Cardiac muscle cell (in vitro differentiated cells and primary cell): ENCODE measurements around the gene RCOR1. TPM values are rescaled to one million over a fixed set of nuclear protein-coding genes. Genes with fewer than 3 reads are reported as not detected.
"Not testable (repeated sequence)": the region's sequence is repeated elsewhere in the genome, so short reads cannot be mapped to it uniquely, and the experiment has no call there.

Experiments used
- DNase-seq, 2 donors: peaks; one replicate each; pipeline versions ENCODE4 v3.0.0 to v3.0.0-alpha.2; 2010 to 2017; ENCODE audit warnings: low read depth in 1 of 2, low spot score in 1 of 2
- H3K27ac ChIP-seq: fragments of 200-600 bp; sonication (generic); 2 replicates; pipeline ENCODE4 v1.5.1; 2016
- H3K27me3 ChIP-seq: fragments of 200-600 bp; sonication (generic); 2 replicates; pipeline ENCODE4 v1.6.0; 2016; ENCODE audit warnings: control low read depth
- H3K36me3 ChIP-seq: fragments of 200-600 bp; sonication (generic); 2 replicates; pipeline ENCODE4 v1.5.1; 2016; ENCODE audit warnings: control low read depth
- H3K4me1 ChIP-seq: fragments of 200-600 bp; sonication (generic); 2 replicates; pipeline ENCODE4 v1.8.1; 2017; ENCODE audit warnings: low read depth, mild to moderate bottlenecking, mixed run types
- H3K4me3 ChIP-seq: fragments of 200-600 bp; sonication (generic); 2 replicates; pipeline ENCODE4 v1.5.1; 2016; ENCODE audit warnings: mild to moderate bottlenecking
- H3K9me3 ChIP-seq: fragments of 200-600 bp; sonication (generic); 2 replicates; pipeline ENCODE4 v1.5.1; 2017; ENCODE audit warnings: low read depth, mild to moderate bottlenecking, control low read depth
- polyA plus RNA-seq: library from polyadenylated mRNA; unstranded; fragments of >200 nt; fragmentation: Nextera tagmentation; extraction: Ambion mirVana; gene quantifications from 2 replicates; pipeline ENCODE4 v1.2.1, GENCODE V29; 2016
- total RNA-seq: library from RNA; depleted of rRNA; stranded (reverse); fragments of >200 nt; gene quantifications from 2 replicates; pipeline ENCODE4 v1.2.3, GENCODE V29; 2016
- TF ChIP-seq, protein P1 (sequence below): IDR thresholded peaks from 2 replicates; pipeline ENCODE4 v1.5.1; 2012; ENCODE audit warnings: low read depth, mild to moderate bottlenecking, low read length

Gene RCOR1
- total and polyA plus RNA-seq, 2 experiments from 2014 or later = 5.3 to 17.0 TPM

DNA sequence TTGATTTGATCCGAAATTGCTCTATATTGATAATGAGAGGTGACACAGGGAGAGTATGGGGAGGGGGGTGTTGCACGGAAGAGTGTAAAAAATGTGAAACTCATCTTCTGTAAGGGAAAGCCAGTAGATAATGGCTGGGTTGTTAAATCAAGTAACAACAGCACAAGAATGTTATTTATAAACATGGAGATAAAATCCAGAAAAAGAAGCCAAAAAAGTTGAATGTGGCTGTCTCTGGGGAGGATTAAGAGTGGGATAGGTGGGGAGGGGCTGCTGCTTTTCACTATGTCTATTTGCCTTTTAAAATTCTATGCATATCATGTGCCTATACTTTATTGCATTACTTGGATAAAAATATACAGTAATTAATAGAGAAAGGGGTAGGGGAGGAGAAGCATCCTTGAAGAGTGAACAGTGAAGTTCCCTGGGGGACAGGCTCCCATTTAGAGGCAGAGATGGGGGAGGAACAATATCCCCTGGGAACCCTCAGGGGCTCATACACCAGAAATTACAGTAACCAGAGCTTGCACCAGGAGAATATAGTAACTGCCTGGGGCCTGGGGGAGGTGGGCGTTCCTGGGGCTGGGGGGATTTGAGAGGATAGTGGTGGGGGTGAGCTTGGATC, 43.7 kb upstream of the RCOR1 start:
- no peaks in the 10 kb centered on the region for H3K9me3 ChIP-seq
- H3K4me1 ChIP-seq = no peaks in the 10 kb centered on the region
- peaks cover 25% of the 10 kb centered on the region for H3K27me3 ChIP-seq
- H3K4me3 ChIP-seq = no peak overlapping the region
- DNase-seq = no peak
- no peaks in the 10 kb centered on the region for H3K36me3 ChIP-seq
- TF ChIP-seq, protein P1, sequence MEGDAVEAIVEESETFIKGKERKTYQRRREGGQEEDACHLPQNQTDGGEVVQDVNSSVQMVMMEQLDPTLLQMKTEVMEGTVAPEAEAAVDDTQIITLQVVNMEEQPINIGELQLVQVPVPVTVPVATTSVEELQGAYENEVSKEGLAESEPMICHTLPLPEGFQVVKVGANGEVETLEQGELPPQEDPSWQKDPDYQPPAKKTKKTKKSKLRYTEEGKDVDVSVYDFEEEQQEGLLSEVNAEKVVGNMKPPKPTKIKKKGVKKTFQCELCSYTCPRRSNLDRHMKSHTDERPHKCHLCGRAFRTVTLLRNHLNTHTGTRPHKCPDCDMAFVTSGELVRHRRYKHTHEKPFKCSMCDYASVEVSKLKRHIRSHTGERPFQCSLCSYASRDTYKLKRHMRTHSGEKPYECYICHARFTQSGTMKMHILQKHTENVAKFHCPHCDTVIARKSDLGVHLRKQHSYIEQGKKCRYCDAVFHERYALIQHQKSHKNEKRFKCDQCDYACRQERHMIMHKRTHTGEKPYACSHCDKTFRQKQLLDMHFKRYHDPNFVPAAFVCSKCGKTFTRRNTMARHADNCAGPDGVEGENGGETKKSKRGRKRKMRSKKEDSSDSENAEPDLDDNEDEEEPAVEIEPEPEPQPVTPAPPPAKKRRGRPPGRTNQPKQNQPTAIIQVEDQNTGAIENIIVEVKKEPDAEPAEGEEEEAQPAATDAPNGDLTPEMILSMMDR = no peak
- no peak overlapping the region for H3K27ac ChIP-seq

DNA sequence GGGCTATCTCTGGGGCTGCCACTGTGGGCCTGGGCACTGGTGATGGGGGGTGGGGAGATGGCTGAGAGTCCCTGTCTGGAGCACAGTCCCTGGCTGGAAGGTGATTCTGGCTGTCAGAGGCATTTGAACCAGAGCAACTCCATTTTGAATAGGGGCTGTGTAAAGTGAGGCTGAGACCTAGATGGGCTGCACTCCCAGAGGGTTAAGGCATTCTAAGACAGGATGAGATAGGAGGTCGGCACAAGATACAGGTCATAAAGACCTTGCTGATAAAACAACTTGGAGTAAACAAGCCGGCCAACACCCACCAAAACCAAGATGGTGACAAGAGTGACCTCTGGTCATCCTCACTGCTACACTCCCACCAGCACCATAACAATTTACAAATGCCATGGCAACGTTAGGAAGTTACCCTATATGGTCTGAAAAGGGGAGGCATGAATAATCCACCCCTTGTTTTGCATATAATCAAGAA, 41.5 kb upstream of the RCOR1 start:
- not testable (repeated sequence) for H3K27me3 ChIP-seq, H3K9me3 ChIP-seq, DNase-seq, H3K4me3 ChIP-seq, H3K27ac ChIP-seq, H3K4me1 ChIP-seq, H3K36me3 ChIP-seq

DNA sequence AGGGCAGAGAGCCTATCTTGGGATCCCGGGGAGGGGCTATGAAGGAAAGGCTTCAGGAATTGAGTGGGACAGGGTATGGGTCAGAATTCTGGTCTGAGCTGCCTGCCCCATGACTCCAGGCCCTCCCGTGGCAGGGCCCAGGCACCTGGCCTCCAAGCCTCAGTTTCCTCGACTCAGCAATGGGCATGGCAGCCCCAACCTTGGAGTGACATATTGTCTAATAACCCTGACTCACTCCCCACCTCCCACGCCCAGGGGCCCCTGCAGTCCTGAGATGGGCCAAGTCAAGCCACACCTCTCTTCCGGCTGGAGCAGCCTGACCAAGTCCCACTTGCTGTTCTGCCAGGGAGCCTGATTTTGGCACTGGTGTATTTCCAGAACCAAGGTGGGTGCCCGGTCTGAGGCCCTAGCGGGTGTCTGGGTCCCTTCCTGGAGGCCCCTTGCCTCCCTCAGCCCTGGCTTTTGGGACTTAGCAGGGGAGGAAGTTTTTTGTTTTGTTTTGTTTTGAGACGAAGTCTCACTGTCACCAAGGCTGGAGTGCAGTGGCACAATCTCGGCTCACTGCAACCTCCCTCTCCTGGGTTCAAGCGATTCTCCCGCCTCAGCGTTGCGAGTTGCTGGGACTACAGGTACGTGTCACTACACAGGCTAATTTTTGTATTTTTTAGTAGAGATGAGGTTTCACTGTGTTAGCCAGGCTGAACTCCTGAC, 40.3 kb upstream of the RCOR1 start:
- Histone ChIP-seq H3K9me3 (no peaks in the 10 kb centered on the region), H3K4me1 (no peaks in the 10 kb centered on the region), H3K27me3 (no peaks in the 10 kb centered on the region), H3K36me3 (no peaks in the 10 kb centered on the region), H3K27ac (no peak overlapping the region), H3K4me3 (no peak overlapping the region)
- peak in 1 of 2 donors; percentile 72 for DNase-seq
- TF ChIP-seq, protein P1 = no peak

DNA sequence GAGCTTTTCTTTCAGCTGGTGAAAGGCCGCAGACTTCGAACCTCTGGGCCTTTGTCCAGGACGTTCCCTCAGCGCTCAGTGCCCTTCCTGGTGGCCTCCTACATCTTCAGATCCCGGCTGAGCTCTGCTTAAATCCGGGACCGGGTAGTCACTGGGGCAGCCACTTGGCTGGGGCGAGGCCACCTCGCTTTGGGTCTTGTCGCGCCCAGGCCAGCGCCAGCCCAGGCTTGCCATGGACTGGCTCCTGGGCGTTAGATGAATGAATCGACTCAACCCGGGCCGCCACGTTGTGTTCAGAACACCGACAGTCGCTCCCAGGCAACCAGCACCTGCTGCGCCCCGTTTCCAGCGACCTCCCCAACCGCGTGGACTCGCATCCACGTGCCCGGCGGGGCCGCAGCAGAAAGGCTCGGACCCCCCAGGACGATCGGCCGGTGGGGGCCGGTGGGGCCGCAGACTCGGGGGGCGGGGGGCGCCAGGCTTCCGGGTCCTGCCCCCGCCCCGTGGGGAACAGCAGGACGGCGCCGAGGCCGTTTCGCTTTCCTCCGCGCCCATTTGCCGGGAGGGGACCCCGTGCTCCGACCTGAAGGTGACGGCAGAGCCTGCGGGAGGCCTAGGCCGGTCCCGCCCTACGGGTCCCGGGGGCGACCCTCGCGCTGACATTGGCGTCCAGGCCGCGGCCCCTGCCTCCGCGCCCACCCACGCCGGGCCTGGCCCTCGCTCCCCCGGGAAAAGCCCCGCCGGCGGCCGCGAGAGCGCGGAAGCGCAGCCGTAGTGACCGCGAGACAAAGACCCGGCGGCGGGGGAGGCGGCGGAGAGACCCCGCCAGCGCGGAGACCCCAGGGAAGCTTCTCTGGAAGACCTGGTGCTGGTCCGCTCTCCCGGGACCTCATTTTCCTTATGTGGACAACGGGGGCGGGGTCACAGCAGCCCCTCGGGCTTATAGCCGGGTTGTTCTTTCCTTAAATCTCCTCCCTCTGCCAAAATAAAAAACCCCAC, 37.3 kb upstream of the RCOR1 start:
- Histone ChIP-seq H3K4me1 (no peaks in the 10 kb centered on the region), H3K4me3 (peak overlapping the region; percentile 52), H3K27ac (no peak overlapping the region), H3K9me3 (no peaks in the 10 kb centered on the region), H3K36me3 (no peaks in the 10 kb centered on the region), H3K27me3 (no peaks in the 10 kb centered on the region)
- TF ChIP-seq, protein P1 = no peak
- peak; percentile 48 to 75 for DNase-seq

DNA sequence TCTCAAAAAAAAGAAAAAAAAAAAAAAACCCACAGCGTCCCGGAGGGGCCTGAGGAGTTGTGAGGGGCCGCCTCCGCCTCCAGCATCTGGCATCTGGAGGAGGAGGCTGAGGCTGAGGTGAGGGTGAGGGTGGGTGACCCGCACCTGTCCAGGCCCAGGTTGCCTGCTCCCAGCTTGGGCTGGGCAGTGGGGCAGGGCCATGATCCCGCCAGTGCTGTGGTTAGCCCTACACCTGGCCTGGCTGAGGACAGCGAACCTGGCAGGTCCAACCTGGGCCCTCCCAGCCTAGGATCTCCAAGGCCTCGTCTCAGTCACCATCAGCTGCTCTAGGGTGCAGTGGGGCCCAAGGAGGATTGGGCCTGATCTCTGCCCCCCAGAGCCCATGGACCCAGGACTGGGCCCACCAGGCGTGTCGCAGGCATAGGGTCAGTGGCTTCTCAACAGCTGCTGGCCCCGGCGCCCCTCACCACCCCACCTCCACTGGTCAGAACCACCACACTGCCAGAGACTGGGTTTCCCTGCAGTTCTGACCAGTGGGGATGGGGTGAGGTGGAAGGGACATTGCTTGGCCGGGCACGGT, 36.3 kb upstream of the RCOR1 start:
- H3K27ac ChIP-seq = no peak overlapping the region
- TF ChIP-seq, protein P1 = no peak
- no peak overlapping the region for H3K4me3 ChIP-seq

More for the DNA sequence above, 36.3 kb upstream of the RCOR1 start:
- Histone ChIP-seq H3K9me3 (no peaks in the 10 kb centered on the region), H3K27me3 (no peaks in the 10 kb centered on the region), H3K4me1 (no peaks in the 10 kb centered on the region), H3K36me3 (no peaks in the 10 kb centered on the region)
- no peak for DNase-seq
